Measurements from ENCODE around the gene ATG16L2.

DNA sequence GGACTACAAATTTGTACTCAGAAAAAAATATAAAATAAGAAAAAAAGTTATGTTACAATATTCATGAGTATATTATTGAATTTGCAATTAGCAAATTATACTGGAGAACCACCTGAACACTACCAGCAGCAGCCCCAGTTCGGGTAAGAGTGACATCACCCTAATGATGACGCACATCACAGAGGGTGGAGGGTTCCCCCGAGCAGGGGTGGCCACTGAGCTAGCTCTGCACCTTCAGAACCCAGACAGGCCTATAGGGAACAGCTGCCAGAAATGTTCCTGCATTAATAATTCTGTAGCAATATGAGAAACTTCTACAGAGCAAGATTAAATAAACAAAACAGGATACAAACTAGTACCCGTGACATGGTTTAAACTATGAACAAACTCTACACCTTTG lies 44.5 kb upstream of the ATG16L2 start:
- TF ChIP-seq EZH2 (IDR thresholded peaks at IDR 0.05; ENCODE audit: insufficient read depth, low read length) (no peak), CTCF (IDR thresholded peaks at IDR 0.05; ENCODE audit: insufficient read depth, low read depth, low read length) (no peak)

Data from astrocyte (in vitro differentiated cells and primary cell).